H9 (cell line): Measurements from ENCODE around the gene PTPRB. TPM values are rescaled to one million over a fixed set of nuclear protein-coding genes. Genes with fewer than 3 reads are reported as not detected.

Source experiments
- DNase-seq: peaks from one replicate; pipeline ENCODE4 v3.0.0-alpha.2; 2017
- H2AFZ ChIP-seq: one replicate; pipeline ENCODE4 v1.6.1; 2013; ENCODE audit warnings: mild to moderate bottlenecking, low read length, control low read depth, moderate library complexity
- H2AK5ac ChIP-seq: 2 replicates; pipeline ENCODE4 v1.6.1; 2013; ENCODE audit warnings: low read length, control low read depth, mixed read lengths; ENCODE audit not compliant: insufficient read length
- H2BK120ac ChIP-seq: one replicate; pipeline ENCODE4 v1.6.1; 2013; ENCODE audit warnings: low read depth, mild to moderate bottlenecking, low read length, control low read depth, inconsistent platforms; ENCODE audit not compliant: poor library complexity, severe bottlenecking
- H2BK12ac ChIP-seq: 2 replicates; pipeline ENCODE4 v1.6.1; 2013; ENCODE audit warnings: low read length, control low read depth, mixed read lengths, low read depth; ENCODE audit not compliant: insufficient read length
- H2BK15ac ChIP-seq: 2 replicates; pipeline ENCODE4 v1.6.1; 2013; ENCODE audit warnings: low read depth, low read length, control low read depth
- H2BK20ac ChIP-seq: one replicate; pipeline ENCODE4 v1.6.1; 2013; ENCODE audit warnings: low read depth, mild to moderate bottlenecking, low read length, control low read depth, inconsistent platforms; ENCODE audit not compliant: poor library complexity, severe bottlenecking
- H2BK5ac ChIP-seq: 2 replicates; pipeline ENCODE4 v1.6.1; 2013; ENCODE audit warnings: low read length, control low read depth, mixed read lengths; ENCODE audit not compliant: insufficient read length
- H3K14ac ChIP-seq: 2 replicates; pipeline ENCODE4 v1.6.1; 2013; ENCODE audit warnings: low read length, control low read depth; ENCODE audit not compliant: insufficient read depth
- H3K18ac ChIP-seq: 2 replicates; pipeline ENCODE4 v1.6.1; 2013; ENCODE audit warnings: low read depth, mild to moderate bottlenecking, mixed read lengths, low read length, control low read depth; ENCODE audit not compliant: insufficient read length
- H3K23ac ChIP-seq: 2 replicates; pipeline ENCODE4 v1.6.1; 2013; ENCODE audit warnings: low read length, control low read depth, mixed read lengths, low read depth; ENCODE audit not compliant: insufficient read length
- H3K23me2 ChIP-seq: 2 replicates; pipeline ENCODE4 v1.6.1; 2013; ENCODE audit warnings: low read depth, mild to moderate bottlenecking, mixed read lengths, low read length, control low read depth; ENCODE audit not compliant: insufficient read length, poor library complexity, severe bottlenecking
- H3K27ac ChIP-seq: 2 replicates; pipeline ENCODE4 v1.5.1; 2013; ENCODE audit warnings: low read length, control low read depth, mixed read lengths, low read depth; ENCODE audit not compliant: insufficient read length
- H3K27me3 ChIP-seq: 2 replicates; pipeline ENCODE4 v1.6.1; 2013; ENCODE audit warnings: low read length, control low read depth, inconsistent platforms; ENCODE audit not compliant: insufficient read depth
- H3K4ac ChIP-seq: 2 replicates; pipeline ENCODE4 v1.6.1; 2013; ENCODE audit warnings: low read depth, mild to moderate bottlenecking, control low read depth, inconsistent platforms, low read length, moderate library complexity
- H3K4me1 ChIP-seq: 2 replicates; pipeline ENCODE4 v1.6.1; 2013; ENCODE audit warnings: low read length, control low read depth, inconsistent platforms; ENCODE audit not compliant: insufficient read depth
- H3K4me2 ChIP-seq: 2 replicates; pipeline ENCODE4 v1.6.1; 2013; ENCODE audit warnings: low read length, control low read depth, mixed read lengths; ENCODE audit not compliant: insufficient read length, insufficient read depth
- H3K56ac ChIP-seq: 2 replicates; pipeline ENCODE4 v1.6.1; 2013; ENCODE audit warnings: low read depth, mild to moderate bottlenecking, mixed read lengths, low read length, control low read depth; ENCODE audit not compliant: insufficient read length
- H3K79me1 ChIP-seq: 2 replicates; pipeline ENCODE4 v1.6.1; 2013; ENCODE audit warnings: low read depth, mild to moderate bottlenecking, moderate library complexity, low read length, control low read depth, inconsistent platforms; ENCODE audit not compliant: insufficient read depth, poor library complexity, severe bottlenecking
- H3K79me2 ChIP-seq: 2 replicates; pipeline ENCODE4 v1.6.1; 2013; ENCODE audit warnings: low read length, control low read depth, inconsistent platforms; ENCODE audit not compliant: insufficient read depth
- H3K9ac ChIP-seq: 2 replicates; pipeline ENCODE4 v1.6.1; 2013; ENCODE audit warnings: low read length, control low read depth, mixed read lengths; ENCODE audit not compliant: insufficient read length; ENCODE audit errors: extremely low read depth
- H3K9me3 ChIP-seq: one replicate; pipeline ENCODE4 v1.6.1; 2013; ENCODE audit warnings: low read depth, low read length, inconsistent platforms; ENCODE audit not compliant: control insufficient read depth
- H3T11ph ChIP-seq: one replicate; pipeline ENCODE4 v1.6.1; 2013; ENCODE audit warnings: mild to moderate bottlenecking, low read length, control low read depth, inconsistent platforms
- H4K20me1 ChIP-seq: one replicate; pipeline ENCODE4 v1.6.1; 2013; ENCODE audit not compliant: control insufficient read depth, insufficient read length, insufficient read depth
- H4K5ac ChIP-seq: 2 replicates; pipeline ENCODE4 v1.6.1; 2013; ENCODE audit warnings: low read depth, mild to moderate bottlenecking, mixed read lengths, low read length, control low read depth; ENCODE audit not compliant: insufficient read length
- H4K8ac ChIP-seq: replicated peaks from 2 replicates; pipeline ENCODE4 v1.6.1; 2013; ENCODE audit warnings: low read length, control low read depth, mixed read lengths, low read depth; ENCODE audit not compliant: insufficient read length
- H4K91ac ChIP-seq: 2 replicates; pipeline ENCODE4 v1.6.1; 2013; ENCODE audit warnings: low read depth, mild to moderate bottlenecking, moderate library complexity, mixed read lengths, low read length, control low read depth; ENCODE audit not compliant: insufficient read length
- H3K27ac Mint-ChIP-seq, 3 experiments: 2 replicates in 2 of 3; 3 replicates in 1 of 3; pipeline ENCODE4 v1.8.0; 2020 to 2021; ENCODE audit warnings: mixed read lengths in 3 of 3, mild to moderate bottlenecking in 1 of 3, moderate library complexity in 1 of 3
- H3K27me3 Mint-ChIP-seq: 2 replicates; pipeline ENCODE4 v1.8.0; 2021; ENCODE audit warnings: low read depth, mild to moderate bottlenecking, moderate library complexity, mixed read lengths
- H3K36me3 Mint-ChIP-seq, 3 experiments: 2 replicates in 2 of 3; 3 replicates in 1 of 3; pipeline ENCODE4 v1.8.0; 2020 to 2021; ENCODE audit warnings: low read depth in 3 of 3, mixed read lengths in 3 of 3; ENCODE audit not compliant: insufficient read depth in 1 of 3
- H3K4me1 Mint-ChIP-seq, 2 experiments: 2 replicates each; pipeline ENCODE4 v1.8.0; 2020; ENCODE audit warnings: mixed read lengths in 2 of 2
- H3K4me3 Mint-ChIP-seq, 2 experiments: 2 replicates in 1 of 2; 3 replicates in 1 of 2; pipeline ENCODE4 v1.8.0; 2020 to 2021; ENCODE audit warnings: mild to moderate bottlenecking in 2 of 2, mixed read lengths in 2 of 2, moderate library complexity in 1 of 2
- H3K9me3 Mint-ChIP-seq, 2 experiments: 2 replicates in 1 of 2; 3 replicates in 1 of 2; pipeline ENCODE4 v1.8.0; 2020; ENCODE audit warnings: mild to moderate bottlenecking in 2 of 2, mixed read lengths in 2 of 2, moderate library complexity in 1 of 2
- CTCF ChIP-seq: fragments of 200-600 bp; sonication (generic); conservative IDR thresholded peaks from 3 replicates; pipeline ENCODE4 v1.8.0; 2021; ENCODE audit warnings: antibody characterized with exemption, mild to moderate bottlenecking
- WGBS: extraction: QIAGEN DNeasy Blood & Tissue Kit; methylation state at CpG from one replicate; pipeline ENCODE4 v1.1.7; 2013; ENCODE audit warnings: missing lambda C conversion rate, low lambda C conversion rate, mixed read lengths; ENCODE audit not compliant: insufficient read length; ENCODE audit errors: extremely low coverage; 5-methylcytosine and 5-hydroxymethylcytosine counted together
- total RNA-seq: library from RNA; stranded (reverse); gene quantifications from 2 replicates; pipeline ENCODE4 v1.2.1, GENCODE V29; 2021

Gene PTPRB
- total RNA-seq, 1 experiment from 2014 or later: 1.4 TPM

GRCh38 chr12:70638639-70639360, 1.6 kb upstream of the PTPRB start:
- Histone ChIP-seq H3K79me2 (no peaks in the 10 kb centered on the region), H3K18ac (no peak overlapping the region), H3K9ac (no peak overlapping the region), H3K56ac (no peak overlapping the region), H2BK15ac (no peak overlapping the region), H2AK5ac (no peak overlapping the region), H3K14ac (no peak overlapping the region), H2BK20ac (no peak overlapping the region), H2BK12ac (no peak overlapping the region), H3K4ac (no peak overlapping the region), H4K5ac (no peak overlapping the region), H3K23ac (no peak overlapping the region), H3T11ph (no peak overlapping the region), H4K91ac (no peak overlapping the region), H3K23me2 (no peaks in the 10 kb centered on the region), H3K9me3 (no peaks in the 10 kb centered on the region), H3K79me1 (no peaks in the 10 kb centered on the region), H4K20me1 (no peaks in the 10 kb centered on the region), H3K4me1 (0 out of 2 replicates have a peak, but pooled peaks cover 4% of the 10 kb centered on the region), H3K27ac (no peak overlapping the region), H3K27me3 (no peaks in the 10 kb centered on the region), H4K8ac (no peak overlapping the region), H3K4me2 (no peak overlapping the region), H2AFZ (no peak overlapping the region), H2BK120ac (no peak overlapping the region), H2BK5ac (no peak overlapping the region)
- H3K36me3 Mint-ChIP-seq: no peaks in the 10 kb centered on the region
- H3K4me3 Mint-ChIP-seq: no peak overlapping the region
- no CpG with 5 or more reads among the region's 1 CpG for WGBS
- H3K4me1 Mint-ChIP-seq: no peaks in the 10 kb centered on the region
- no peak for TF ChIP-seq CTCF
- no peak overlapping the region for H3K27ac Mint-ChIP-seq
- no peaks in the 10 kb centered on the region for H3K9me3 Mint-ChIP-seq
- H3K27me3 Mint-ChIP-seq: no peaks in the 10 kb centered on the region
- DNase-seq: no peak
